Hippocampal formation (tissue), 2 donors: ENCODE measurements around the gene CNTN4.

Source experiments
- DNase-seq, 2 donors: peaks; one replicate each; lab custom pipeline; 2025; lab: John Stamatoyannopoulos, UW

The CNTN4 gene

GRCh38 chr3:2856138-2857133 lies 757.8 kb downstream of the CNTN4 start:
- no peak for DNase-seq

GRCh38 chr3:2860626-2861025 lies 762.0 kb downstream of the CNTN4 start:
- DNase-seq = no peak

GRCh38 chr3:2861120-2861519 lies 762.5 kb downstream of the CNTN4 start:
- no peak for DNase-seq

- DNase-seq = no peak
These were observed 763.3 kb downstream of the CNTN4 start for GRCh38 chr3:2861920-2862319.

GRCh38 chr3:2862366-2862765 lies 763.7 kb downstream of the CNTN4 start:
- no peak for DNase-seq

GRCh38 chr3:2863127-2863526 lies 764.5 kb downstream of the CNTN4 start:
- DNase-seq = no peak

GRCh38 chr3:2869905-2870304 lies 771.2 kb downstream of the CNTN4 start:
- no peak for DNase-seq

- DNase-seq = no peak
These were observed 772.2 kb downstream of the CNTN4 start for GRCh38 chr3:2870724-2871333.

- DNase-seq = no peak
These were observed 774.2 kb downstream of the CNTN4 start for GRCh38 chr3:2872884-2873283.

- DNase-seq = no peak
These were observed 775.3 kb downstream of the CNTN4 start for GRCh38 chr3:2873986-2874385.

- DNase-seq = no peak
These were observed 777.0 kb downstream of the CNTN4 start for GRCh38 chr3:2875699-2876098.

GRCh38 chr3:2876362-2876761 lies 777.7 kb downstream of the CNTN4 start:
- DNase-seq = no peak

- no peak for DNase-seq
These were observed 780.4 kb downstream of the CNTN4 start for GRCh38 chr3:2879023-2879422.

GRCh38 chr3:2879587-2879986 lies 780.9 kb downstream of the CNTN4 start:
- DNase-seq = no peak

GRCh38 chr3:2880218-2880756 lies 781.6 kb downstream of the CNTN4 start:
- no peak for DNase-seq

- no peak for DNase-seq
These were observed 784.6 kb downstream of the CNTN4 start for GRCh38 chr3:2883283-2883682.

- DNase-seq = no peak
These were observed 789.9 kb downstream of the CNTN4 start for GRCh38 chr3:2888592-2888991.

GRCh38 chr3:2889736-2890135 lies 791.1 kb downstream of the CNTN4 start:
- DNase-seq = no peak

- no peak for DNase-seq
These were observed 797.8 kb downstream of the CNTN4 start for GRCh38 chr3:2896308-2896939.

GRCh38 chr3:2897821-2898220 lies 799.2 kb downstream of the CNTN4 start:
- DNase-seq = no peak

- DNase-seq = no peak
These were observed 800.1 kb downstream of the CNTN4 start for GRCh38 chr3:2898591-2899353.

- DNase-seq = no peak
These were observed 805.4 kb downstream of the CNTN4 start for GRCh38 chr3:2904054-2904453.
